ENCODE results near the gene MYRF.

MYRF gene

DNA sequence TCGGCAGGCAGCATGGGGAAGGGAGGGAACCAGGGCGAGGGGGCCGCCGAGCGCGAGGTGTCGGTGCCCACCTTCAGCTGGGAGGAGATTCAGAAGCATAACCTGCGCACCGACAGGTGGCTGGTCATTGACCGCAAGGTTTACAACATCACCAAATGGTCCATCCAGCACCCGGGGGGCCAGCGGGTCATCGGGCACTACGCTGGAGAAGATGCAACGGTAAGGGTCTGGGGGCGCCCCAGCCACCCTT, 75.9 kb downstream of the MYRF start:
- DNase-seq, result peak; percentile 40

DNA sequence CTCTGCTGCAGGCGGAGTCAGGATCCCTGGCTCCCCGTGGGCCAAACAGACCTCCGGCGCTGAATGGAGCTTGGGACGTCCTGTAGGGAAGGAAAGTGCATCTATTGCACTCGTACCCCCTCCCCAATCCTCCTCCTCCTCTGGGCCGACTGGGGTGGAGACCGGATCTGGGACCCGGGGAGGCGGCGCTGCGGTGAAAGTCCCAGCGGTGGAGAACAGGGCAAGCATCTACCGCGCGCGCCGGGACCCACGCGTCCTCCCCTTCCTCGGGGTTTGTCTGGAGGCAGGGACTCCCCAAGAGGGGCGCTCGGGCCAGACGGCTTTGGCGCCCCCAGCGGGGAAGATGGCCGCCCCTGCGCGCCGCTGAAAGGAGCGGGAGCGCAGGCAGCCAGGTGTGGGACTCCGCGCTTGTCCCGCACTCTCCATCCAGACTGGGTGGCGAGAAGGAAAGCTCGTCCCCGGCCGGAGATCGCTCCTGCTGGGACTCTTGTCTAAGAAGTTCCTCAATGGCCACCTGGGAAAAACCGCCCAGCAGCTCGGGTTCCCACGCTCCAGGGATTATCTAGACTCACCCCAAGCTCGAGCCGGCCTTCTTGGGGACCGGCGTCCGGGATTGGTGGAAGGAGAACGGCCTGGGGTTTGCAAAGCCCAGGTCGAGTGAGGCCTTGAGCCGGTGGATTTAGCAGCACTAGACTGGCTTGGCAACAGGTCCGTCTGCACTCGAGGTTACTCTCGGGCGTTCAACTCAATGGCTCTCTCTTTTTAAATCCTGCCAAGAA, 76.4 kb downstream of the MYRF start:
- peak; percentile 63 for DNase-seq

DNA sequence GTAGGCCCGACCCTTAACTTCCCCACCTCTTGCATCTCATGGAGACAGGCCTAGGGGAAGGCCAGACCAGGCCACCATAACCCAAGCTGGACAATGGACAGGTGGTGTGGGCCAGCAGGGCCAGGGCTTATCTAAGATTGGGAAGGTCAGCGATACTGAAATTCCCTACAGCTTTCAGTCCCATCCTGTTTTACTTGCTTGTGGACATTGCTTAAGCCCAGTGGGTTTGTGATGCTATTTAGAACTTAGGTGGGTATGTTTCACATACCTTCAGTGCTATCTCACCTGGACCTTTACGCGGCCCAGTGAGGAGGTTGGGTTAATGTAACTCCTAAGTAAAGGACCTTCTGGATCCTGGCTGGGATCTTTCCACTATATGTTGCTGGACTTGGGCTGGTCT, 77.4 kb downstream of the MYRF start:
- DNase-seq, result no peak

DNA sequence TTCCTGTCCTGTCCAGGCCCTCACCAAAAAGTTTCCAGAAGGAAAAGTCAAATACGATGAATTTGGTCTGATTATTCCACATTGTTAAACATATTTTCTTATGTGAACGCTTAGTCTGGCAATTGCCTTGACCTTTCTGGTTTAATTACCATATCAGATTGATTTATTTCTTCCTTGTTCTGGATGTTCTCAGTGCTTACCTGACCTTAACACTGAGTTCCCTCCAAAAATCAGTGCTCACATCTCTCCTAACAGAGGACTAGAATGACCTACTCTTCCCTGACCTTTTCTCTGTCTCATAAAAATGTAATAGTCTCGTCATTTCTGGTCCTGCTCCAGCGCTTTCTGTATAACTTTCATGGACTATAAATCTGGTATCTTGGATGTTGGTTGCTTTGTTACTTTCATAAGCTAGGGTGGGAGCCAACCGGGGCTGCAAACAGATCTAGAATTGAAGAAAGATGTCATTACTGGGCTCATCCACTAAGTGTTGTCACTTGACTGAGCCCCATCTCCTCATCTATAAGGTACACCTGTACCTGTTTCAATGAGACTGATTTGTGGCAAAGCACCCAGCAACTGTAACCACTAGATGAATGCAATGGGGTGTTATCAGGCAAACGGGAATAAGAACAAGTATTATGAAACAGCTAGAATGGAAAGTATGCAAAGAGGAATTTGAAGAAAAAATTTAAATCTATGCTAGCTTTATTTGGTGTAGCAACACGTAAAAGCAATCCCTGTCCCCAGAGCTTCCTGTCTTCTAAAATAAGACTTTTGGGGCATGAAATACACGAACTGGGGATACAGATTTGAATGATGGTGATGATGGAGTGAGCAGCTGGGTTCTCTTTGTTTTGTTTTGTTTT, 78.0 kb downstream of the MYRF start:
- DNase-seq, result no peak

DNA sequence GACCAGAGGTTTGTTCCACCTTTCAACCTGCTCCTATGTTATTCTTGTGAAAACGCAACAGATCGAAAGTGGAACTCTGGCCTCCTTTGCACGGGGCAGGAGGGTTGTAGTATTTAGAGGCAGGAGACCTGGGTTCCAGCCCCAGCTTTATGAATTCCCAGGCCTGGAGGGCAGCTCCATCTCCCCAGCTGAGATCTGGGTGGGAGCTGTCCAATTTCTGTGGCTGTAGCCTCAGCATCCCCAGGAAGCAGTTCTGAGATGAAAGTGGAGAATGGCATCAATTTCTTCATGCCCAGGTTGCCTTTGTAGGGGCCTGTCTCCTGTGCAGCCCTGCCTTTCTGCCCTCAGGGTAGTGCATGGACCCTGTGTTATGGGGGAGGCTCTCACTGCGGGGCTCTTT, 79.8 kb downstream of the MYRF start:
- DNase-seq, result no peak

DNA sequence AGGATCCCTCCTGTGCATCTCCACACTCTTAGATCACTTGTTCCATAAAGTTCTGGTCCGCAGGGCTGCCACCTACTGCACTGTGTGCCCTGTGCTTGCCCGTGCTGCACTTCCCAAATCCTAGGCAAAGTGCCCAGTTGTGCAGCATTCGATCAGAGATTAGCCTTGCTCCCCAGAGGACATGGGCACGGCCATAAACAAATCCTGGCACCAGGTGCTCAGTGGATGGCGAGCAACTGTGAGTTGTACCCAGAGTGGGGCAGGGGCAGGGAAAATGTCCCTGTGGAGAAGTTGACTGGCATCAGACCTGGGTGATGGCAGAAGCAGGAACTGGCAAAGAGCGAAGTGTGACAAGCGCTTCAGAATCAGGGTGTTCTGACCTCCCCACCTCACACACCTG, 80.3 kb downstream of the MYRF start:
- DNase-seq, result no peak

DNA sequence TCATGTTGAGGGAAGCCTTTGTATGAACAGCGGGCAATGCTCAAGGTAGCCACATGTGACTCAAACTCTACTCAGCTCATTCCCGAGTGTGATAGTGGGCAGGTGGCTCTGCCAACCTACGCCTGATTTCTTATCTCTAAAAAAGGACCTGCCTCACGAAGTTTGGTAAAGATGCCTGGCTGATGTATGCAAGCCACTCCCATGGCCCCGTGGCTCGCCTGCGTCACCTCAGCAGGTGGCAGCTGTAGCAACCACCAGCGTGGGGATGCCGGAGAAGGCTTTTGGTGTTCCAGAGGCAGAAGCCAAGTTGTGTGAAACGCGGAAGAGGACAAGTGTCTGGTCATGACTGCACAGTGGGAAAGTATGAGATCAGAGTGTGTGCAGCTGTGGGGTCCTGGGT, 81.0 kb downstream of the MYRF start:
- no peak for DNase-seq

DNA sequence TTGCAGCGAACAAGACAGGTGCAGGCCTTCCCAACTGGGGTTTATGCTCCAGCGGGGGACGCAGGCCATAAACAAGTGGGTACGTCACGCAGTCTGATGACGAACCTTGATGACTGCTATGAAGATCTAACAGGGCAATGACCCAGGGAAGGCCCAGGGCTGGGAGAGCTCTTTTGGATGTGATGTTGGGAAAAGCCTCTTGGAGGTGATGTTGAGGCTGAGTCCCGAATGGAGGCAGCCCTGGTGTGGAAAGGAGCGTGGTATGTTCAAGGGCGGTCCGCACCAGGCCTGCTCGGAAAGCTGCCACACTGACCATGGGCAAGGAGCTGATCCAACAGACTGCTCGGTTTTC, 81.5 kb downstream of the MYRF start:
- DNase-seq, result no peak

DNA sequence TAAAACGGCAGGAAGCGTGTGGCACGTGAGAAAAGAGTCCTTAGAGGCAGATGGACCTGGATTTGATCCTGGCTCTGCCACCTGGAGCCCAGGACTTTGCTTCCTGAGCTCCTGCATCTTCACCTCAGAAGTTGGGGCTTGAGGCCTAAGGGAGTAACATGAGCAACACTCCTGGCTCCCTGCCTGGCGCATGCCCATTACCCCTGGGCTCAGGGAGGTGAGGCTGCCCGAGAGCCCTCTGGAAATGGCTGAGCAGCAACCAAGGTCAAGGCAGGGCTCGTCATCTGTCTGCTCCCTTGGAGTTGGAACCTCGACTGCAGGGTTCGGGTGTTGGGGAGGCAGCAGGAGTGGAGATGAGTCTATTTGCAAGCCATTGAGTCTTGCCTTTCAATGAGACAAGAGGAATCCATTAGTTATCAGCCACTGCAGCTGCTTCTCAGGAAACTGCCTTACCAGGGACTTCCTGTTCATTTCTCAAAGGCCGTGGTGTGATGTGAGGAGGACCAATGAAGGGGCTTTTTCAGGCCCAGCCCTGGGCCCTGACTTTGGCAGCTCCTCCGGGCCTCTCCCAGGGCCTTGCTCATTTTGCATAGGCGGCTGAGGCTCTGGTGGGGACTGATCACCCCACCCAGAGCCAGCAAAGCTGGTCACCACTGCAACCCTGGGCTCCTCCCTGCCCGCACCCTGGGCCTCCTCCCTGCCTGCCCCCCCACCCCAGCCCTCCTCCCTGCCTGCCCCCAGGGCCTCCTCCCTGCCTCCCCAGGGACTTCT, 82.0 kb downstream of the MYRF start:
- DNase-seq, result peak; percentile 84

DNA sequence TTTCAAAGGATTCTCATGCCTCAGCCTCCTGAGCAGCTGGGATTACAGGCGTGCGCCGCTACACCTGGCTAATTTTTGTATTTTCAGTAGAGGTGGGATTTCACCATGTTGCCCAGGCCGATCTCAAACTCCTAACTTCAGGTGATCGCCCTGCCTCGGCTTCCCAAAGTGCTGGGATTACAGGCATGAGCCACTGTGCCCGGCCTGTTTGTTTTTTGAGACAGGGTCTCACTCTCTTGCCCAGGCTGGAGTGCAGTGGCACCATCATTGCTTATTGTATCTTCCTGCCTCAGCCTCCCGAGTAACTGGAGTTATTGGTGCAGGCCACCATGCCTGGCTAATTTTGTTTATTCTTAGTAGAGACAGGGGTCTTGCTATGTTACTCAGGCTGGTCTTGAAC, 83.8 kb downstream of the MYRF start:
- no peak for DNase-seq

DNA sequence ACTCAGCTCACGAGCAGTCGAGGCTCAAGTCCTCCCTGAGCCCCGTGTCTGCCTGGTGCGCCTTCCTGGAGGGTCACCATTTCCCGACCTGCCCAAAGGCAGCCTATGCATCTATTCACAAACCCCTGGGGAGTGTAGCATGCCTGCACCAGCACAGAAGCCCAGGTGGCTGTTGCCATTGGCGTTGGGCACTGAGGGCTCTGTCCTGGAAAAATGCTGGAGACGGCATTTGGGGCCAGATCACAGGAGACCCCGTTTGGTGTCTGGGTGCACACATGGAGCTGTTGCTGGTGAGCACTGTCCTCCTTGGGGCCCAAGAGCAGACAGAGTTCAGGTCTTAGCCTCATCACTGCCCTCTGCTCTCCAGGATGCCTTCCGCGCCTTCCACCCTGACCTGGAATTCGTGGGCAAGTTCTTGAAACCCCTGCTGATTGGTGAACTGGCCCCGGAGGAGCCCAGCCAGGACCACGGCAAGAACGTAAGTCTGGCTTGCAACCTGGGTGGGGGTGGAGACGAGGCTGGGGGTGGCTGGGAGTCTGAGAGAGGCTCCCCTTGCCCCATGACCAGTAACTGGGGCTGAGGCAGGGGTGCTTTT, 85.1 kb downstream of the MYRF start:
- DNase-seq, result no peak
